ENCODE data around the gene SMIM10. TPM values are rescaled to one million over a fixed set of nuclear protein-coding genes. Genes with fewer than 3 reads are reported as not detected.
A peak's percentile ranks its signal among the peaks of the same experiment; 100 is the strongest.
"Not testable (repeated sequence)": the region's sequence is repeated elsewhere in the genome, so short reads cannot be mapped to it uniquely, and the experiment has no call there.

SMIM10 gene
- total RNA-seq, result 1.8 and 1.9 TPM in 2 replicates

GRCh38 chrX:134990801-134991481 lies at the start of gene SMIM10:
SMIM10 (plus strand) TSS chrX:134990991; CDS start chrX:134991096, 105 bp downstream.
- Mint-ChIP-seq H3K27me3 (ENCODE audit: low read depth) (peaks cover 17% of the 10 kb centered on the region), H3K36me3 (ENCODE audit: low read depth) (no peaks in the 10 kb centered on the region), H3K4me3 (ENCODE audit: low read depth) (peak within 1 kb of the TSS; percentile 82), H3K27ac (peak within 1 kb of the TSS; percentile 83), H3K4me1 (ENCODE audit: low read depth) (peaks cover 16% of the 10 kb centered on the region), H3K9me3 (no peaks in the 10 kb centered on the region)
- intact Hi-C loops (cut with micrococcal nuclease), result no loop called here
- DNase-seq (ENCODE audit: low spot score), result peak; percentile 9

GRCh38 chrX:134946364-134946763 lies 44.4 kb upstream of the SMIM10 start:
- intact Hi-C loops (cut with micrococcal nuclease); H3K27me3 Mint-ChIP-seq (ENCODE audit: low read depth); DNase-seq (ENCODE audit: low spot score); H3K4me3 Mint-ChIP-seq (ENCODE audit: low read depth); H3K4me1 Mint-ChIP-seq (ENCODE audit: low read depth); H3K36me3 Mint-ChIP-seq (ENCODE audit: low read depth); H3K9me3 Mint-ChIP-seq; H3K27ac Mint-ChIP-seq: not testable (repeated sequence)

- Mint-ChIP-seq H3K27me3 (ENCODE audit: low read depth) (no peaks in the 10 kb centered on the region), H3K27ac (no peak overlapping the region), H3K36me3 (ENCODE audit: low read depth) (no peaks in the 10 kb centered on the region), H3K9me3 (no peaks in the 10 kb centered on the region), H3K4me3 (ENCODE audit: low read depth) (no peak overlapping the region), H3K4me1 (ENCODE audit: low read depth) (no peaks in the 10 kb centered on the region)
- intact Hi-C loops (cut with micrococcal nuclease), result no loop called here
- DNase-seq (ENCODE audit: low spot score), result no peak
Measured at GRCh38 chrX:134948333-134949241, 42.2 kb upstream of the SMIM10 start.

- intact Hi-C loops (cut with micrococcal nuclease), result no loop called here
- Mint-ChIP-seq H3K27ac (no peak overlapping the region), H3K36me3 (ENCODE audit: low read depth) (no peaks in the 10 kb centered on the region), H3K4me3 (ENCODE audit: low read depth) (no peak overlapping the region), H3K4me1 (ENCODE audit: low read depth) (no peaks in the 10 kb centered on the region), H3K27me3 (ENCODE audit: low read depth) (no peaks in the 10 kb centered on the region), H3K9me3 (no peaks in the 10 kb centered on the region)
- DNase-seq (ENCODE audit: low spot score), result no peak
Measured at GRCh38 chrX:134949271-134949670, 41.5 kb upstream of the SMIM10 start.

- peaks cover 1% of the 10 kb centered on the region for H3K27me3 Mint-ChIP-seq (ENCODE audit: low read depth)
- no peak overlapping the region for H3K4me3 Mint-ChIP-seq (ENCODE audit: low read depth)
- no peaks in the 10 kb centered on the region for H3K9me3 Mint-ChIP-seq
- intact Hi-C loops (cut with micrococcal nuclease), result no loop called here
- no peak for DNase-seq (ENCODE audit: low spot score)
- H3K27ac Mint-ChIP-seq, result no peak overlapping the region
- no peaks in the 10 kb centered on the region for H3K36me3 Mint-ChIP-seq (ENCODE audit: low read depth)
- no peaks in the 10 kb centered on the region for H3K4me1 Mint-ChIP-seq (ENCODE audit: low read depth)
Measured at GRCh38 chrX:134957836-134958235, 33.0 kb upstream of the SMIM10 start.

GRCh38 chrX:134960366-134960765 lies 30.4 kb upstream of the SMIM10 start:
- H3K27ac Mint-ChIP-seq; intact Hi-C loops (cut with micrococcal nuclease); DNase-seq (ENCODE audit: low spot score); H3K27me3 Mint-ChIP-seq (ENCODE audit: low read depth); H3K4me1 Mint-ChIP-seq (ENCODE audit: low read depth); H3K9me3 Mint-ChIP-seq; H3K36me3 Mint-ChIP-seq (ENCODE audit: low read depth); H3K4me3 Mint-ChIP-seq (ENCODE audit: low read depth): not testable (repeated sequence)

- no peaks in the 10 kb centered on the region for H3K36me3 Mint-ChIP-seq (ENCODE audit: low read depth)
- no peaks in the 10 kb centered on the region for H3K4me1 Mint-ChIP-seq (ENCODE audit: low read depth)
- peaks cover 6% of the 10 kb centered on the region for H3K27me3 Mint-ChIP-seq (ENCODE audit: low read depth)
- H3K4me3 Mint-ChIP-seq (ENCODE audit: low read depth), result no peak overlapping the region
- intact Hi-C loops (cut with micrococcal nuclease), result no loop called here
- DNase-seq (ENCODE audit: low spot score), result no peak
- H3K9me3 Mint-ChIP-seq, result no peaks in the 10 kb centered on the region
- no peak overlapping the region for H3K27ac Mint-ChIP-seq
Measured at GRCh38 chrX:134963041-134963440, 27.8 kb upstream of the SMIM10 start.

- Mint-ChIP-seq H3K27ac (no peak overlapping the region), H3K4me1 (ENCODE audit: low read depth) (no peaks in the 10 kb centered on the region), H3K27me3 (ENCODE audit: low read depth) (peaks cover 3% of the 10 kb centered on the region), H3K36me3 (ENCODE audit: low read depth) (no peaks in the 10 kb centered on the region), H3K9me3 (no peaks in the 10 kb centered on the region), H3K4me3 (ENCODE audit: low read depth) (no peak overlapping the region)
- no peak for DNase-seq (ENCODE audit: low spot score)
- intact Hi-C loops (cut with micrococcal nuclease), result loop anchor here (5.0 kb wide), 1 partner anchor 218 kb away; no protein-coding TSS in a partner anchor
Measured at GRCh38 chrX:134969726-134970125, 21.1 kb upstream of the SMIM10 start.

- intact Hi-C loops (cut with micrococcal nuclease), result loop anchor here (5.0 kb wide), 1 partner anchor 215 kb away; no protein-coding TSS in a partner anchor
- Mint-ChIP-seq H3K9me3 (no peaks in the 10 kb centered on the region), H3K27me3 (ENCODE audit: low read depth) (peaks cover 4% of the 10 kb centered on the region), H3K27ac (no peak overlapping the region), H3K36me3 (ENCODE audit: low read depth) (no peaks in the 10 kb centered on the region), H3K4me1 (ENCODE audit: low read depth) (no peaks in the 10 kb centered on the region), H3K4me3 (ENCODE audit: low read depth) (no peak overlapping the region)
- no peak for DNase-seq (ENCODE audit: low spot score)
Measured at GRCh38 chrX:134971926-134972325, 18.9 kb upstream of the SMIM10 start.

- Mint-ChIP-seq H3K36me3 (ENCODE audit: low read depth) (no peaks in the 10 kb centered on the region), H3K9me3 (no peaks in the 10 kb centered on the region), H3K4me1 (ENCODE audit: low read depth) (no peaks in the 10 kb centered on the region), H3K27me3 (ENCODE audit: low read depth) (peaks cover 10% of the 10 kb centered on the region), H3K27ac (no peak overlapping the region), H3K4me3 (ENCODE audit: low read depth) (no peak overlapping the region)
- intact Hi-C loops (cut with micrococcal nuclease), result no loop called here
- DNase-seq (ENCODE audit: low spot score), result no peak
Measured at GRCh38 chrX:134975516-134975915, 15.3 kb upstream of the SMIM10 start.

- no peak overlapping the region for H3K4me3 Mint-ChIP-seq (ENCODE audit: low read depth)
- H3K36me3 Mint-ChIP-seq (ENCODE audit: low read depth), result no peaks in the 10 kb centered on the region
- no peak for DNase-seq (ENCODE audit: low spot score)
- intact Hi-C loops (cut with micrococcal nuclease), result no loop called here
- H3K9me3 Mint-ChIP-seq, result no peaks in the 10 kb centered on the region
- no peaks in the 10 kb centered on the region for H3K4me1 Mint-ChIP-seq (ENCODE audit: low read depth)
- H3K27me3 Mint-ChIP-seq (ENCODE audit: low read depth), result peaks cover 11% of the 10 kb centered on the region
- H3K27ac Mint-ChIP-seq, result no peak overlapping the region
Measured at GRCh38 chrX:134981910-134982309, 8.9 kb upstream of the SMIM10 start.

GRCh38 chrX:134982748-134983147 lies 8.0 kb upstream of the SMIM10 start:
- Mint-ChIP-seq H3K27ac (no peak overlapping the region), H3K9me3 (no peaks in the 10 kb centered on the region), H3K27me3 (ENCODE audit: low read depth) (peaks cover 11% of the 10 kb centered on the region), H3K4me1 (ENCODE audit: low read depth) (no peaks in the 10 kb centered on the region), H3K36me3 (ENCODE audit: low read depth) (no peaks in the 10 kb centered on the region), H3K4me3 (ENCODE audit: low read depth) (no peak overlapping the region)
- no peak for DNase-seq (ENCODE audit: low spot score)
- intact Hi-C loops (cut with micrococcal nuclease), result no loop called here

GRCh38 chrX:134985479-134985878 lies 5.3 kb upstream of the SMIM10 start:
- intact Hi-C loops (cut with micrococcal nuclease), result no loop called here
- H3K36me3 Mint-ChIP-seq (ENCODE audit: low read depth), result no peaks in the 10 kb centered on the region
- H3K27ac Mint-ChIP-seq, result no peak overlapping the region
- H3K27me3 Mint-ChIP-seq (ENCODE audit: low read depth), result peaks cover 14% of the 10 kb centered on the region
- H3K4me1 Mint-ChIP-seq (ENCODE audit: low read depth), result peaks cover 5% of the 10 kb centered on the region
- H3K4me3 Mint-ChIP-seq (ENCODE audit: low read depth), result no peak overlapping the region
- no peaks in the 10 kb centered on the region for H3K9me3 Mint-ChIP-seq
- no peak for DNase-seq (ENCODE audit: low spot score)
